ENCODE results near the gene TTC14.

The TTC14 gene

DNA sequence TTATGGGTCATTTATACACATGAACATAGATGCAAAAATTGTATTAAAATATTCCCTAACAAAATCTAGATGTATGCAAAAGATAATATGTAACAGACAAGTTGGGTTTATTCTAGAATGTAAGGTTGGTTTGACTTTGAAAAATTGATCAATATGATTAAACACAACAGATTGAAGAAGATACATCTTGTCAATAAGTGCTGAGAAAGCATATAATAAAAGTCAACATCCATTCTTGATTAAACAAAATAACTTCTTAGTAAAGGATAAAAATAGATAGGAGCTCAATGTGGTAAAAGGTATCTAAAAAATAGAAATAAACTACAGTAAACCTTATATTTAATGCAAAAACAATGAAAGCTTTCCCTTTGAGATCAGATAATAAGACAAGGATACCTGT, 39.0 kb downstream of the TTC14 start:
- DNase-seq: no peak

DNA sequence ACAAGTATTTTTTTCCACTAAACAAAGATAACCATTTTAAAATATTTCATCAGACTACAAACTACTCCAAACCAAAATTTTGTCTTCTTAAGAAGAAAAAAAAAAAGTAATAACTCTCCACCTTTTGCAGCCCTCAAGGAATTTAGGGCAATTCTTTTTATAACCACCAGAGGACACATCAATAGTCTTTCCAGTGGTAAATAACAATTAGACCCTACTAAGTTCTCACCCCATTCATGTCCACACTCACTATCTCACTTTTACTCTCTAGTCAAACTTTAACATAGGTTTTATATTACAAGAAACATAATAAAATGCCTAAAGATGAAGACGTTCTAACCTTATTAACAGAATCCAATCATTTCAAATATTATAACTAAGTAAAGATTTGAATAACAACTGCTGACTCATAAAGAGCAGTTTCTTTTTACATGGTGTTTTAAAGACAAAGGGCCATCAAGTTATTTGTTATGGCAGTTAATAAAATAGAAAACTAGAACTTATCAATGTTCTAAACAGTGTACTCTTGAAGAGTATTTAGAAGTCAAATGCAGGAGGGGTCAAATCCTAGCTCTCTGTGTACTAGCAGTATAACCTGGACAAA, 44.3 kb downstream of the TTC14 start:
- DNase-seq: no peak

- no peak for DNase-seq
Observed at GRCh38 chr3:180656406-180656805, 54.4 kb downstream of the TTC14 start.

- no peak for DNase-seq
Observed at GRCh38 chr3:180657094-180657493, 55.1 kb downstream of the TTC14 start.

All from activated CD8-positive, alpha-beta memory T cell treated with anti-CD3 and anti-CD28 coated beads, Interleukin-2, amount 50 U/mL, for 48 hours (primary cell).